SK-N-MC (cell line): ENCODE measurements around the gene GNAS-AS1.

ENCODE experiments used
- EZH2 ChIP-seq: fragments of 200-600 bp; sonication (generic); IDR thresholded peaks from one replicate; pipeline ENCODE4 v1.6.1; 2017; ENCODE audit warnings: antibody characterized with exemption
- FOXP2 ChIP-seq: optimal IDR thresholded peaks from 2 replicates; pipeline ENCODE3; 2011; ENCODE audit warnings: mild to moderate bottlenecking, moderate library complexity; ENCODE audit not compliant: insufficient read depth; ENCODE audit errors: extremely low read length, control extremely low read depth
- POLR2AphosphoS5 ChIP-seq: IDR thresholded peaks from 2 replicates; pipeline ENCODE4 v1.6.1; 2012; ENCODE audit warnings: mild to moderate bottlenecking, low read depth, low read length, borderline replicate concordance

- no peak for TF ChIP-seq POLR2AphosphoS5
- no peak for TF ChIP-seq FOXP2
- no peak for TF ChIP-seq EZH2
Observed at GRCh38 chr20:58835231-58835630, 15.5 kb downstream of the GNAS-AS1 start.
